GM12891 (cell line): ENCODE measurements around the gene CTNNA3.

Experiments
- POLR2A ChIP-seq: IDR thresholded peaks from 2 replicates; pipeline ENCODE4 v1.6.1; 2011; ENCODE audit warnings: low read depth, low read length, control low read depth
- TAF1 ChIP-seq: IDR thresholded peaks from 2 replicates; pipeline ENCODE4 v1.6.1; 2011; ENCODE audit warnings: low read depth, low read length, control low read depth

DNA sequence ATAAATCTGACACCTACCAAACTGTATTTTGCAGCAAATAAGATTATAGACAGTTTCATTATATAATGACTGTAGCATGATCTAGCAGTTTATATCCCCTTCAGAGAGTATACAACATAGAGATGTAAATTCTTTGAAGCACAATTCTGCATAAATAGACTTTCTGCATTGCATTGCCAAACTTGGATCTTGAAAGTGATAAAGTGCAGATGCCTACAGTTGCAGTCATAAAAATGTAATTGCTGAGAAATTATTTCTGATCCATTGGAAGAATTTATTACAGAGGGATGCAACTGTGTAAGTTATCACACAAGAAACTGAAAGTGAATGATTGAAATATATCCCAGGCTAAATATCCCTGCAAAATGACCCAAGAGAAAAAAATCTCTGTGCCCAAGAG, 65.1 kb downstream of the CTNNA3 start:
- TF ChIP-seq POLR2A (no peak), TAF1 (no peak)
